SK-N-SH (cell line): ENCODE data around the gene PRPF6.
"Not testable (repeated sequence)": the region's sequence is repeated elsewhere in the genome, so short reads cannot be mapped to it uniquely, and the experiment has no call there.

Source experiments
- CTCF ChIP-seq: fragments of 200-600 bp; sonication (generic); IDR thresholded peaks from 2 replicates; pipeline ENCODE4 v1.6.1; 2017; ENCODE audit warnings: antibody characterized with exemption, mild to moderate bottlenecking, moderate library complexity
- GABPA ChIP-seq: IDR thresholded peaks from 2 replicates; pipeline ENCODE4 v1.4.0; 2012; ENCODE audit warnings: low read depth, mild to moderate bottlenecking
- IRF3 ChIP-seq: fragments of 150-350 bp; IDR thresholded peaks from 2 replicates; pipeline ENCODE4 v1.6.1; 2016; ENCODE audit warnings: mild to moderate bottlenecking, low read depth, low read length
- MAX ChIP-seq: IDR thresholded peaks from 2 replicates; pipeline ENCODE4 v1.4.0; 2012; ENCODE audit warnings: low read depth
- MEF2A ChIP-seq: IDR thresholded peaks from 2 replicates; pipeline ENCODE4 v1.4.0; 2012; ENCODE audit warnings: low read depth, borderline replicate concordance
- RAD21 ChIP-seq: IDR thresholded peaks from 2 replicates; pipeline ENCODE4 v1.6.1; 2012; ENCODE audit warnings: mild to moderate bottlenecking, low read length
- RXRA ChIP-seq: IDR thresholded peaks from 2 replicates; pipeline ENCODE4 v1.4.0; 2012; ENCODE audit warnings: low read depth, mild to moderate bottlenecking, borderline replicate concordance
- SMC3 ChIP-seq: IDR thresholded peaks from 2 replicates; pipeline ENCODE4 v1.6.1; 2012; ENCODE audit warnings: low read depth, low read length, improper control_type of control experiment
- TAF1 ChIP-seq: IDR thresholded peaks from 2 replicates; pipeline ENCODE4 v1.6.1; 2012; ENCODE audit warnings: low read depth, mild to moderate bottlenecking, low read length, moderate library complexity, borderline replicate concordance
- USF2 ChIP-seq: fragments of 150-350 bp; IDR thresholded peaks from 2 replicates; pipeline ENCODE4 v1.6.1; 2017; ENCODE audit warnings: antibody characterized with exemption, low read length, low read depth, borderline replicate concordance

GRCh38 chr20:63960654-63961621, 20.0 kb upstream of the PRPF6 start:
- TF ChIP-seq CTCF, TAF1, USF2, MAX, IRF3, GABPA, RAD21, SMC3, MEF2A, RXRA: not testable (repeated sequence)
